A673 (cell line): ENCODE results near the gene CD83. TPM values are rescaled to one million over a fixed set of nuclear protein-coding genes. Genes with fewer than 3 reads are reported as not detected.

ENCODE experiments used
- BruUV-seq: library from RNA; stranded (reverse); fragments of 400-500 nt; replicated peaks from 2 replicates; lab custom pipeline; 2021; lab: Mats Ljungman, UMichigan
- CTCF ChIA-PET: fragments of 300-600 bp; sonication (Branson Sonifier 250); formaldehyde crosslinking; loops from one replicate; lab custom pipeline; 2022; ENCODE audit warnings: antibody characterized with exemption; lab: Charles Lee
- POLR2A ChIA-PET: fragments of 300-600 bp; sonication (Branson Sonifier 250); formaldehyde crosslinking; loops from one replicate; lab custom pipeline; 2022; ENCODE audit warnings: antibody characterized with exemption; ENCODE audit not compliant: low non-redundant PET; lab: Charles Lee
- DNase-seq: peaks from one replicate; pipeline ENCODE4 v3.0.0-alpha.2; 2015; ENCODE audit warnings: low spot score
- H3K27ac ChIP-seq: fragments of 200-600 bp; sonication (generic); 2 replicates; pipeline ENCODE4 v1.5.1; 2016; ENCODE audit warnings: mixed run types, low read depth, mild to moderate bottlenecking, mixed read lengths, antibody characterized with exemption, low read length; ENCODE audit not compliant: poor library complexity, severe bottlenecking
- H3K27me3 ChIP-seq: fragments of 200-600 bp; sonication (generic); replicated peaks from 2 replicates; pipeline ENCODE4 v1.6.1; 2017; ENCODE audit warnings: mixed run types, low read depth, mild to moderate bottlenecking, mixed read lengths, antibody characterized with exemption, low read length; ENCODE audit not compliant: insufficient read depth, poor library complexity
- H3K36me3 ChIP-seq: fragments of 200-600 bp; sonication (generic); 2 replicates; pipeline ENCODE4 v1.6.1; 2016; ENCODE audit warnings: mixed run types, mild to moderate bottlenecking, mixed read lengths, antibody characterized with exemption, low read length; ENCODE audit not compliant: insufficient read depth, poor library complexity, severe bottlenecking
- H3K4me1 ChIP-seq: fragments of 200-600 bp; sonication (generic); 2 replicates; pipeline ENCODE4 v1.6.1; 2017; ENCODE audit warnings: mixed run types, mild to moderate bottlenecking, mixed read lengths, antibody characterized with exemption, low read length; ENCODE audit not compliant: insufficient read depth, poor library complexity, severe bottlenecking
- H3K4me3 ChIP-seq: fragments of 200-600 bp; sonication (generic); 2 replicates; pipeline ENCODE4 v1.5.1; 2016; ENCODE audit warnings: low read depth, mixed run types, mild to moderate bottlenecking, mixed read lengths, low read length; ENCODE audit not compliant: poor library complexity, severe bottlenecking
- H3K9me3 ChIP-seq: fragments of 200-600 bp; sonication (generic); 2 replicates; pipeline ENCODE4 v1.6.1; 2016; ENCODE audit warnings: mixed run types, low read depth, mild to moderate bottlenecking, mixed read lengths, antibody characterized with exemption, low read length; ENCODE audit not compliant: poor library complexity, severe bottlenecking
- EZH2 ChIP-seq: fragments of 200-600 bp; sonication (generic); IDR thresholded peaks from 2 replicates; pipeline ENCODE4 v1.6.1; 2017; ENCODE audit warnings: borderline replicate concordance, low read depth, mild to moderate bottlenecking, mixed read lengths, antibody characterized with exemption, low read length; ENCODE audit not compliant: poor library complexity, severe bottlenecking
- intact Hi-C: fragments of 100-400 bp; cut with micrococcal nuclease; formaldehyde crosslinking; loops from one replicate; pipeline ENCODE4 v1.10.0; 2022; ENCODE audit not compliant: unreplicated experiment
- total RNA-seq: library from RNA; stranded (reverse); gene quantifications from 2 replicates; pipeline ENCODE4 v1.2.3, GENCODE V29; 2021
- TF ChIP-seq, protein P1 (sequence below): fragments of 300-800, 200-600 bp; sonication (generic); conservative IDR thresholded peaks from 2 replicates; pipeline ENCODE4 v1.5.1; 2017; ENCODE audit warnings: low read depth, mild to moderate bottlenecking, antibody characterized with exemption, low read length, moderate library complexity, mixed read lengths

Gene CD83
- total RNA-seq, 1 experiment from 2014 or later: 14.4 TPM

DNA sequence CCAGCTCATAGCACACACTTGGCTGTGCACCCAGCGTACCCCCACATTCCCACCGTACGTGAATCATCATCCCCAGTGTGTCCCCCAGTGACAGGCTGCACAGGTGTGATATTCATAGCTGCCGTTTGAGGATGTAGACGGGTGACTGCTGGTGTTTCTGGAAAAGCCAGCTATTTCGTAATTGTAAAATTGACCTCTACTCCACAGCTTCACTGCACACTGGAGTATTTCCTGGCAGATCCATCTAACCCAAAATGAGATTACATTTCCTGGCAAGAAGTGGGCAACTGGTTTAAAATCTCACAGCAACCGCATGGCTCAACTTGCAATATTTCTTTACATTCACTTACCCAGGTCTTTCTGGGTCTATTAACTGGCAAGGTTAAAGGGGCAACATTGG lies 30.3 kb downstream of the CD83 start:
- Histone ChIP-seq H3K4me1 (peaks cover 50% of the 10 kb centered on the region), H3K27me3 (no peaks in the 10 kb centered on the region), H3K36me3 (no peaks in the 10 kb centered on the region), H3K4me3 (no peak overlapping the region), H3K27ac (no peak overlapping the region), H3K9me3 (no peaks in the 10 kb centered on the region)
- POLR2A ChIA-PET: interaction anchor here (0.5 to 0.6 kb wide), 2 partner anchors 487 to 512 kb away, joined by 3 to 4 read pairs; no protein-coding TSS in a partner anchor
- intact Hi-C loops: loop anchor here (10.0 kb wide), 1 partner anchor 353 kb away; no protein-coding TSS in a partner anchor
- TF ChIP-seq, protein P1, sequence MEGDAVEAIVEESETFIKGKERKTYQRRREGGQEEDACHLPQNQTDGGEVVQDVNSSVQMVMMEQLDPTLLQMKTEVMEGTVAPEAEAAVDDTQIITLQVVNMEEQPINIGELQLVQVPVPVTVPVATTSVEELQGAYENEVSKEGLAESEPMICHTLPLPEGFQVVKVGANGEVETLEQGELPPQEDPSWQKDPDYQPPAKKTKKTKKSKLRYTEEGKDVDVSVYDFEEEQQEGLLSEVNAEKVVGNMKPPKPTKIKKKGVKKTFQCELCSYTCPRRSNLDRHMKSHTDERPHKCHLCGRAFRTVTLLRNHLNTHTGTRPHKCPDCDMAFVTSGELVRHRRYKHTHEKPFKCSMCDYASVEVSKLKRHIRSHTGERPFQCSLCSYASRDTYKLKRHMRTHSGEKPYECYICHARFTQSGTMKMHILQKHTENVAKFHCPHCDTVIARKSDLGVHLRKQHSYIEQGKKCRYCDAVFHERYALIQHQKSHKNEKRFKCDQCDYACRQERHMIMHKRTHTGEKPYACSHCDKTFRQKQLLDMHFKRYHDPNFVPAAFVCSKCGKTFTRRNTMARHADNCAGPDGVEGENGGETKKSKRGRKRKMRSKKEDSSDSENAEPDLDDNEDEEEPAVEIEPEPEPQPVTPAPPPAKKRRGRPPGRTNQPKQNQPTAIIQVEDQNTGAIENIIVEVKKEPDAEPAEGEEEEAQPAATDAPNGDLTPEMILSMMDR: no peak
- no peak for TF ChIP-seq EZH2
- BruUV-seq: no TSS peak
- CTCF ChIA-PET: no interaction called here
- DNase-seq: no peak

GRCh38 chr6:14148471-14148870 lies 30.9 kb downstream of the CD83 start:
- intact Hi-C loops: loop anchor here (10.0 kb wide), 1 partner anchor 354 kb away; no protein-coding TSS in a partner anchor
- no TSS peak for BruUV-seq
- no peak for TF ChIP-seq EZH2
- TF ChIP-seq, protein P1: no peak
- Histone ChIP-seq H3K36me3 (no peaks in the 10 kb centered on the region), H3K4me1 (peaks cover 48% of the 10 kb centered on the region), H3K9me3 (no peaks in the 10 kb centered on the region), H3K27me3 (no peaks in the 10 kb centered on the region), H3K4me3 (no peak overlapping the region), H3K27ac (no peak overlapping the region)
- CTCF ChIA-PET: no interaction called here
- POLR2A ChIA-PET: interaction anchor here (0.5 kb wide), 1 partner anchor 513 kb away, joined by 3 read pairs; no protein-coding TSS in a partner anchor
- no peak for DNase-seq

DNA sequence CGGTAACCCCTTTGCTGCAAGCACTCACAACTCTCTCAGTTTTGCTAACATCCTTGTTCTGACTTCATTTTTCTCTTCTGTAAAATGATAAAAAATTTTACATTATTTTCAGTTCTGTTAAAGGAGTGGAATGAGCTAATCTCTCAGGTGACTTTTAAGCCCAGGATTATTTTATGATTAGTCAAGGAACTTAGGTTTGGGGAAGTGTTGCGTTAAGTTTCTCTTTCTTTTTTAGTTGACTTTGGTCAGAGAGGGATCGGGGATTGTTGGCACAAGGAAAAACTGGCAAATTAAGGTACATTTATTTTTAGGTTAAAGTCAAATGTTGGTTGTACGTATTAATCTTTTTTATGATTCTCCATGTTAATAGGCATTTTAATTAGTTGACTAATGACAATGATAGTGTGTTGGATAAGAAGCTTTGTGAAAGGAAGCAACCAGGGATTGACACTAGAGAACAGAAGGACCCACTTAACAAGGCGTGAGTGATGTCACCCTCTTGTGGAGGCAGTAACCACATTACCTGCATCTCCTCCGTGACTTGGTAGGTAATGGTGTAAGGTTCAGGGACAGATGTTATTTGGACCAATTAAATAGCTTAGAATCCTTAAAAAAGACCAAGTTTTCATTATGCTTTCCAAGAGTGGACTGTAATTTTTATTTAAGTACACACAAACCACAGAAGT lies 31.6 kb downstream of the CD83 start:
- Histone ChIP-seq H3K4me3 (no peak overlapping the region), H3K27me3 (no peaks in the 10 kb centered on the region), H3K4me1 (peaks cover 48% of the 10 kb centered on the region), H3K36me3 (no peaks in the 10 kb centered on the region), H3K27ac (no peak overlapping the region), H3K9me3 (no peaks in the 10 kb centered on the region)
- DNase-seq: no peak
- ChIA-PET POLR2A (no interaction called here), CTCF (no interaction called here)
- TF ChIP-seq EZH2: no peak
- TF ChIP-seq, protein P1: no peak
- BruUV-seq: no TSS peak
- intact Hi-C loops: loop anchor here (10.0 kb wide), 1 partner anchor 354 kb away; no protein-coding TSS in a partner anchor
